Suprapubic skin (tissue), 4 donors: Measurements from ENCODE around the gene TMIGD1.

Experiments used
- CTCF ChIP-seq, 2 donors: fragments of 200-600 bp in 1 of 2; fragments of 450-650 bp in 1 of 2; sonication (generic) in 1 of 2; IDR thresholded peaks; one replicate each; pipeline ENCODE4 v1.5.1; 2016 to 2019; ENCODE audit warnings: antibody characterized with exemption in 2 of 2, mild to moderate bottlenecking in 1 of 2, moderate library complexity in 1 of 2
- EP300 ChIP-seq: sonication (generic); formaldehyde crosslinking; IDR thresholded peaks from one replicate; pipeline ENCODE4 v1.6.1; 2017; ENCODE audit warnings: antibody characterized with exemption
- POLR2A ChIP-seq, 2 donors: fragments of 450-650 bp; IDR thresholded peaks; one replicate each; pipeline ENCODE4 v1.6.1; 2017; ENCODE audit warnings: antibody characterized with exemption in 2 of 2, mild to moderate bottlenecking in 2 of 2, moderate library complexity in 2 of 2
- POLR2AphosphoS5 ChIP-seq, 3 donors: sonication (generic); formaldehyde crosslinking; IDR thresholded peaks; one replicate each; pipeline ENCODE4 v1.6.1; 2017; ENCODE audit warnings: antibody characterized with exemption in 3 of 3

DNA sequence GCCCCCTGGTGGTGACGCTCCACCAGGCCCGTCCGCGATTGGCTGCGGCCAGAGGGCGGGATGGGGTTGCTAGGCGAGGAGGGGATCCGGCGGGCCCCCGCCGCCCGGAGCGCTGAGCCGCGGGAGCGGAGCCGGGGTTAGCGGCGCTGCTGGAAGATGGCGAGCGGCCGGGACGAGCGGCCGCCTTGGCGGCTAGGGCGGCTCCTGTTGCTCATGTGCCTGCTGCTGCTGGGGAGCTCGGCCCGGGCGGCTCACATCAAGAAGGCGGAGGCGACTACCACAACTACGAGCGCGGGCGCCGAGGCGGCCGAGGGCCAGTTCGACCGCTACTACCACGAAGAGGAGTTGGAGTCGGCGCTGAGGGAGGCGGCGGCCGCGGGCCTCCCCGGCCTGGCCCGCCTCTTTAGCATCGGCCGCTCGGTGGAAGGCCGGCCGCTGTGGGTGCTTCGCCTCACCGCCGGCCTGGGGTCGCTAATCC is 45.0 kb upstream of the TMIGD1 start, which contains the start of gene CPD:
- TF ChIP-seq POLR2A (IDR thresholded peaks at IDR 0.05) = peak; percentile 55 to 68
- TF ChIP-seq CTCF (IDR thresholded peaks at IDR 0.05) = no peak
- no peak for TF ChIP-seq POLR2AphosphoS5 (IDR thresholded peaks at IDR 0.05)
- no peak for TF ChIP-seq EP300
